Breast epithelium (tissue), 3 donors: ENCODE data around the gene HIPK2.

Source experiments
- POLR2A ChIP-seq: fragments of 450-650 bp; IDR thresholded peaks from one replicate; pipeline ENCODE4 v1.6.1; 2016; ENCODE audit warnings: antibody characterized with exemption, mild to moderate bottlenecking, moderate library complexity
- POLR2AphosphoS5 ChIP-seq, 3 donors: sonication (generic); formaldehyde crosslinking; IDR thresholded peaks; one replicate each; pipeline ENCODE4 v1.6.1; 2017; ENCODE audit warnings: antibody characterized with exemption in 3 of 3
- TF ChIP-seq, protein P1 (sequence below), 3 donors: fragments of 450-650 bp; IDR thresholded peaks; one replicate each; pipeline ENCODE4 v1.5.1; 2016 to 2017; ENCODE audit warnings: antibody characterized with exemption in 3 of 3, mild to moderate bottlenecking in 3 of 3, moderate library complexity in 3 of 3

DNA sequence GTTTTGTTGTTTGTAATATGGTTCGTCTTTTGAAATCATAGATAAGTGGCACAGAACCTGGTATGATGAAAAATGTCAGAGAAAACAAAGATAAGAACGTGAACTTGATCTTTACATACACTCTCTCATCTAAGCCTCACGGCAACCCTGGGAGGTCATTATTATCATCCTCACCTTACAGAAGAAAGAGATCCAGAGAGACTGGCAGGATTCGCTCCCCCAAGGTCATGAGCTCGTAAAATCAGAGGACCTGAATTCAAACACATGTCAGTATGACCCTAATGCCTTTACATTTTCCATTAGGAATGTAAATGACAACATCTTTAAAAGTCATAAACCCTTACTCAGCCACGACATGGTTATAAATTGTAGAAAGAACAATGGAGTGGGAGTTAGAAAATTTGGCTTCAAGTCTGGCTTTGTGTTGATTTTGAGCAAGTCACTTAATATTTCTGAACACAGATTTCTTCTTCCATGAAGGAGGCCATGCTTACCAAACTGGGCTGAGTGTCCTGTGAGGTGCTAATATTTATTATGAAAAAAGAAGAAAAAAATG, 35.9 kb downstream of the HIPK2 start:
- TF ChIP-seq, protein P1, sequence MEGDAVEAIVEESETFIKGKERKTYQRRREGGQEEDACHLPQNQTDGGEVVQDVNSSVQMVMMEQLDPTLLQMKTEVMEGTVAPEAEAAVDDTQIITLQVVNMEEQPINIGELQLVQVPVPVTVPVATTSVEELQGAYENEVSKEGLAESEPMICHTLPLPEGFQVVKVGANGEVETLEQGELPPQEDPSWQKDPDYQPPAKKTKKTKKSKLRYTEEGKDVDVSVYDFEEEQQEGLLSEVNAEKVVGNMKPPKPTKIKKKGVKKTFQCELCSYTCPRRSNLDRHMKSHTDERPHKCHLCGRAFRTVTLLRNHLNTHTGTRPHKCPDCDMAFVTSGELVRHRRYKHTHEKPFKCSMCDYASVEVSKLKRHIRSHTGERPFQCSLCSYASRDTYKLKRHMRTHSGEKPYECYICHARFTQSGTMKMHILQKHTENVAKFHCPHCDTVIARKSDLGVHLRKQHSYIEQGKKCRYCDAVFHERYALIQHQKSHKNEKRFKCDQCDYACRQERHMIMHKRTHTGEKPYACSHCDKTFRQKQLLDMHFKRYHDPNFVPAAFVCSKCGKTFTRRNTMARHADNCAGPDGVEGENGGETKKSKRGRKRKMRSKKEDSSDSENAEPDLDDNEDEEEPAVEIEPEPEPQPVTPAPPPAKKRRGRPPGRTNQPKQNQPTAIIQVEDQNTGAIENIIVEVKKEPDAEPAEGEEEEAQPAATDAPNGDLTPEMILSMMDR (IDR thresholded peaks at IDR 0.05), result no peak
- TF ChIP-seq POLR2A (no peak), POLR2AphosphoS5 (IDR thresholded peaks at IDR 0.05) (no peak)
